Loucy (cell line): ENCODE results near the gene DSCAM.

Source experiments
- H2AFZ ChIP-seq: fragments of 200-600 bp; sonication (generic); 2 replicates; pipeline ENCODE4 v1.6.0; 2016; ENCODE audit warnings: antibody characterized with exemption, mild to moderate bottlenecking, low read length, moderate library complexity
- H3F3A ChIP-seq: fragments of 200-600 bp; 2 replicates; pipeline ENCODE4 v1.6.0; 2016; ENCODE audit warnings: antibody characterized with exemption, low read depth, mild to moderate bottlenecking
- H3K27me3 ChIP-seq: fragments of 200-600 bp; sonication (generic); 2 replicates; pipeline ENCODE4 v1.6.1; 2014; ENCODE audit warnings: low read length, mild to moderate bottlenecking; ENCODE audit not compliant: insufficient read depth, poor library complexity, severe bottlenecking
- H3K36me3 ChIP-seq: fragments of 200-600 bp; sonication (generic); 2 replicates; pipeline ENCODE4 v1.6.1; 2016; ENCODE audit warnings: low read length; ENCODE audit not compliant: insufficient read depth
- H3K4me1 ChIP-seq: fragments of 200-600 bp; sonication (generic); 2 replicates; pipeline ENCODE4 v1.5.1; 2014; ENCODE audit warnings: low read length, mild to moderate bottlenecking; ENCODE audit not compliant: insufficient read depth, poor library complexity, severe bottlenecking
- H3K4me2 ChIP-seq: fragments of 200-600 bp; sonication (generic); 2 replicates; pipeline ENCODE4 v1.6.0; 2014; ENCODE audit warnings: antibody characterized with exemption, low read length, low read depth, mild to moderate bottlenecking; ENCODE audit not compliant: poor library complexity, severe bottlenecking
- H3K4me3 ChIP-seq: fragments of 200-600 bp; sonication (generic); 2 replicates; pipeline ENCODE4 v1.5.1; 2014; ENCODE audit warnings: low read length, mild to moderate bottlenecking, mixed read lengths; ENCODE audit not compliant: poor library complexity, severe bottlenecking
- H3K79me2 ChIP-seq: fragments of 200-600 bp; sonication (generic); 2 replicates; pipeline ENCODE4 v1.6.1; 2014; ENCODE audit warnings: low read length; ENCODE audit not compliant: insufficient read depth
- H3K9ac ChIP-seq: fragments of 200-600 bp; sonication (generic); 2 replicates; pipeline ENCODE4 v1.6.0; 2014; ENCODE audit warnings: mild to moderate bottlenecking, low read depth, low read length, moderate library complexity; ENCODE audit not compliant: poor library complexity, severe bottlenecking
- H3K9me2 ChIP-seq: fragments of 200-600 bp; sonication (generic); replicated peaks from 2 replicates; pipeline ENCODE4 v1.6.1; 2016; ENCODE audit warnings: low read depth, low read length, mixed read lengths
- H3K9me3 ChIP-seq: fragments of 200-600 bp; sonication (generic); 2 replicates; pipeline ENCODE4 v1.6.1; 2014; ENCODE audit warnings: mild to moderate bottlenecking, antibody characterized with exemption, low read length, low read depth; ENCODE audit not compliant: insufficient read depth
- H4K20me1 ChIP-seq: fragments of 200-600 bp; sonication (generic); 2 replicates; pipeline ENCODE4 v1.6.0; 2014; ENCODE audit warnings: antibody characterized with exemption, low read length, mild to moderate bottlenecking; ENCODE audit not compliant: insufficient read depth, poor library complexity, severe bottlenecking
- CTCF ChIP-seq: fragments of 200-600 bp; sonication (generic); conservative IDR thresholded peaks from 2 replicates; pipeline ENCODE4 v1.5.1; 2014; ENCODE audit warnings: mild to moderate bottlenecking, antibody characterized with exemption, low read length
- EZH2phosphoT487 ChIP-seq: fragments of 200-600 bp; IDR thresholded peaks from 2 replicates; pipeline ENCODE4 v1.6.1; 2018; ENCODE audit warnings: antibody characterized with exemption, mild to moderate bottlenecking, moderate library complexity, borderline replicate concordance

DSCAM gene

GRCh38 chr21:40504825-40505224 is 342.1 kb downstream of the DSCAM start:
- no peak for TF ChIP-seq CTCF
- no peak for TF ChIP-seq EZH2phosphoT487
- H4K20me1 ChIP-seq, result no peaks in the 10 kb centered on the region
- H3K36me3 ChIP-seq, result no peaks in the 10 kb centered on the region
- H3K4me2 ChIP-seq, result no peak overlapping the region
- no peaks in the 10 kb centered on the region for H3K27me3 ChIP-seq
- no peak overlapping the region for H3K9ac ChIP-seq
- no peaks in the 10 kb centered on the region for H3K4me1 ChIP-seq
- H3K9me2 ChIP-seq, result no peaks in the 10 kb centered on the region
- no peaks in the 10 kb centered on the region for H3F3A ChIP-seq
- no peaks in the 10 kb centered on the region for H3K9me3 ChIP-seq
- H2AFZ ChIP-seq, result no peak overlapping the region
- no peak overlapping the region for H3K4me3 ChIP-seq
- no peaks in the 10 kb centered on the region for H3K79me2 ChIP-seq

GRCh38 chr21:40496116-40496515 is 350.8 kb downstream of the DSCAM start:
- no peak overlapping the region for H3K9ac ChIP-seq
- no peak overlapping the region for H2AFZ ChIP-seq
- no peak overlapping the region for H3K4me2 ChIP-seq
- no peak for TF ChIP-seq EZH2phosphoT487
- H4K20me1 ChIP-seq, result no peaks in the 10 kb centered on the region
- no peaks in the 10 kb centered on the region for H3K4me1 ChIP-seq
- 0 out of 2 replicates have a peak, but pooled peaks cover 8% of the 10 kb centered on the region for H3K9me3 ChIP-seq
- H3K4me3 ChIP-seq, result no peak overlapping the region
- H3K79me2 ChIP-seq, result no peaks in the 10 kb centered on the region
- H3K27me3 ChIP-seq, result no peaks in the 10 kb centered on the region
- no peaks in the 10 kb centered on the region for H3K9me2 ChIP-seq
- no peaks in the 10 kb centered on the region for H3F3A ChIP-seq
- no peaks in the 10 kb centered on the region for H3K36me3 ChIP-seq

GRCh38 chr21:40490408-40490807 is 356.6 kb downstream of the DSCAM start:
- no peaks in the 10 kb centered on the region for H4K20me1 ChIP-seq
- H3K79me2 ChIP-seq, result no peaks in the 10 kb centered on the region
- 0 out of 2 replicates have a peak, but pooled peaks cover 8% of the 10 kb centered on the region for H3K9me3 ChIP-seq
- H2AFZ ChIP-seq, result no peak overlapping the region
- no peak overlapping the region for H3K4me3 ChIP-seq
- H3K4me1 ChIP-seq, result no peaks in the 10 kb centered on the region
- H3K36me3 ChIP-seq, result no peaks in the 10 kb centered on the region
- no peaks in the 10 kb centered on the region for H3F3A ChIP-seq
- H3K9me2 ChIP-seq, result no peaks in the 10 kb centered on the region
- no peak overlapping the region for H3K9ac ChIP-seq
- H3K27me3 ChIP-seq, result no peaks in the 10 kb centered on the region
- no peak for TF ChIP-seq EZH2phosphoT487
- no peak for TF ChIP-seq CTCF
- no peak overlapping the region for H3K4me2 ChIP-seq

GRCh38 chr21:40489001-40489400 is 358.0 kb downstream of the DSCAM start:
- no peaks in the 10 kb centered on the region for H3F3A ChIP-seq
- no peak overlapping the region for H3K4me2 ChIP-seq
- H3K27me3 ChIP-seq, result no peaks in the 10 kb centered on the region
- no peaks in the 10 kb centered on the region for H3K4me1 ChIP-seq
- H3K9me3 ChIP-seq, result 0 out of 2 replicates have a peak, but pooled peaks cover 5% of the 10 kb centered on the region
- H3K79me2 ChIP-seq, result no peaks in the 10 kb centered on the region
- H3K36me3 ChIP-seq, result no peaks in the 10 kb centered on the region
- no peak for TF ChIP-seq EZH2phosphoT487
- TF ChIP-seq CTCF, result no peak
- no peaks in the 10 kb centered on the region for H4K20me1 ChIP-seq
- no peak overlapping the region for H2AFZ ChIP-seq
- no peak overlapping the region for H3K9ac ChIP-seq
- H3K9me2 ChIP-seq, result no peaks in the 10 kb centered on the region
- no peak overlapping the region for H3K4me3 ChIP-seq
